Measurements from ENCODE around the gene LRCH1. TPM values are rescaled to one million over a fixed set of nuclear protein-coding genes. Genes with fewer than 3 reads are reported as not detected.

The LRCH1 gene
- total RNA-seq, 1 experiment from 2014 or later, result 10.5 TPM

DNA sequence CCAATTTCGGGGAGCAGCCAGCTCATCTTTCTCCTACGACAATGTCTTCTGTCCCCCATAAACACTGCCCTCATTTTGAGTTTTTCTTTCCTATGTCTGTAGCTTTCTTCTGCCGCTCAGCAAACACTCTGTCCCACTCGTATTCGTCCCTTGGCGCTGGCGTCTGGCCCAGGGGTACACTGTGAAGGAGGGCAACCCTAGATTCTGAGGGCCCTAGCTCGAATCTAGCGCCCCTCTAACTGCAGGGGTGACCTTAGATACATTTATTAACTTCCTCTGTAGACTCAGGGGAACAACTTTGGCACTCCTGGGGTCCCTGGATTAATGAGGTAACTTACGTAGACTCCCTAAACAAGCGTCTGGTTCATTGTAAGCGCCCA lies 677 bp upstream of the LRCH1 start:
- Histone ChIP-seq H3K36me3 (ENCODE audit: low read depth) (no peaks in the 10 kb centered on the region), H3K4me1 (replicated peaks; ENCODE audit: insufficient read depth) (peaks cover 23% of the 10 kb centered on the region), H3K4me3 (peak overlapping the region; percentile 89), H3K9me3 (ENCODE audit: insufficient read depth, low read depth) (no peaks in the 10 kb centered on the region), H3K9me2 (ENCODE audit: insufficient read depth) (no peaks in the 10 kb centered on the region), H3K4me2 (peak overlapping the region; percentile 82), H3K79me2 (ENCODE audit: low read depth) (peaks cover 40% of the 10 kb centered on the region), H2AFZ (peak overlapping the region; percentile 97), H4K20me1 (ENCODE audit: insufficient read depth) (no peaks in the 10 kb centered on the region), H3K27ac (no peak overlapping the region), H3F3A (ENCODE audit: insufficient read depth, low read depth) (no peaks in the 10 kb centered on the region), H3K27me3 (ENCODE audit: insufficient read depth, low read depth) (no peaks in the 10 kb centered on the region)
- no TSS peak for BruUV-seq (replicated peaks)
- CTCF ChIA-PET, result interaction anchor here (0.6 to 1.7 kb wide), 5 partner anchors 10 to 346 kb away, joined by 5 to 14 read pairs (median 10); no protein-coding TSS in a partner anchor
- TF ChIP-seq, protein P1, sequence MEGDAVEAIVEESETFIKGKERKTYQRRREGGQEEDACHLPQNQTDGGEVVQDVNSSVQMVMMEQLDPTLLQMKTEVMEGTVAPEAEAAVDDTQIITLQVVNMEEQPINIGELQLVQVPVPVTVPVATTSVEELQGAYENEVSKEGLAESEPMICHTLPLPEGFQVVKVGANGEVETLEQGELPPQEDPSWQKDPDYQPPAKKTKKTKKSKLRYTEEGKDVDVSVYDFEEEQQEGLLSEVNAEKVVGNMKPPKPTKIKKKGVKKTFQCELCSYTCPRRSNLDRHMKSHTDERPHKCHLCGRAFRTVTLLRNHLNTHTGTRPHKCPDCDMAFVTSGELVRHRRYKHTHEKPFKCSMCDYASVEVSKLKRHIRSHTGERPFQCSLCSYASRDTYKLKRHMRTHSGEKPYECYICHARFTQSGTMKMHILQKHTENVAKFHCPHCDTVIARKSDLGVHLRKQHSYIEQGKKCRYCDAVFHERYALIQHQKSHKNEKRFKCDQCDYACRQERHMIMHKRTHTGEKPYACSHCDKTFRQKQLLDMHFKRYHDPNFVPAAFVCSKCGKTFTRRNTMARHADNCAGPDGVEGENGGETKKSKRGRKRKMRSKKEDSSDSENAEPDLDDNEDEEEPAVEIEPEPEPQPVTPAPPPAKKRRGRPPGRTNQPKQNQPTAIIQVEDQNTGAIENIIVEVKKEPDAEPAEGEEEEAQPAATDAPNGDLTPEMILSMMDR (conservative IDR thresholded peaks at IDR 0.05), result no peak
- TF ChIP-seq EZH2 (IDR thresholded peaks at IDR 0.05; ENCODE audit: low read depth), result no peak
- DNase-seq, result no peak
- POLR2A ChIA-PET (ENCODE audit: unreplicated experiment), result no interaction called here
- intact Hi-C loops (cut with micrococcal nuclease; ENCODE audit: unreplicated experiment), result loop anchor here (5.0 to 10.0 kb wide), 3 partner anchors 105 to 243 kb away; partner anchors contain the start of gene ESD

DNA sequence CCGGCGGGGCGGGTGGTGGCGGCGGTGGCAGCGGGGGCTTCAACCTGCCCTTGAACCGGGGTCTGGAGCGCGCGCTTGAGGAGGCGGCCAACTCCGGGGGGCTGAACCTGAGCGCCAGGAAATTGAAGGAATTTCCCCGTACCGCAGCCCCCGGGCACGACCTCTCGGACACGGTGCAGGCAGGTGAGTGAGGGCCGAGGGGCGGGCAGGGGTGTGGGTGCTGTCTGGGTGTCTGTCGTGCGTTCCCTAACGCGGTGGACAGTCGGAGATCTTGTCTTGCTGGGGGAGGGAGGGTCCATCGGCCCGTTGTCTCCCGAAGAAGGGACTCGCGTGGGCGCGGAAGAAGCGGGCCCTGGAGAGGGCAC lies 533 bp downstream of the LRCH1 start:
- TF ChIP-seq EZH2 (IDR thresholded peaks at IDR 0.05; ENCODE audit: low read depth), result no peak
- TF ChIP-seq, protein P1 (conservative IDR thresholded peaks at IDR 0.05), result no peak
- Histone ChIP-seq H3F3A (ENCODE audit: insufficient read depth, low read depth) (no peaks in the 10 kb centered on the region), H4K20me1 (ENCODE audit: insufficient read depth) (no peaks in the 10 kb centered on the region), H3K9me3 (ENCODE audit: insufficient read depth, low read depth) (no peaks in the 10 kb centered on the region), H3K4me1 (replicated peaks; ENCODE audit: insufficient read depth) (peaks cover 23% of the 10 kb centered on the region), H3K36me3 (ENCODE audit: low read depth) (no peaks in the 10 kb centered on the region), H3K4me3 (peak overlapping the region; percentile 89), H2AFZ (peak overlapping the region; percentile 96), H3K4me2 (peak overlapping the region; percentile 82), H3K79me2 (ENCODE audit: low read depth) (peaks cover 51% of the 10 kb centered on the region), H3K27me3 (ENCODE audit: insufficient read depth, low read depth) (no peaks in the 10 kb centered on the region), H3K27ac (0 out of 2 replicates have a peak overlapping the region, but pooled peaks have one; percentile 30), H3K9me2 (ENCODE audit: insufficient read depth) (no peaks in the 10 kb centered on the region)
- intact Hi-C loops (cut with micrococcal nuclease; ENCODE audit: unreplicated experiment), result loop anchor here (5.0 to 10.0 kb wide), 3 partner anchors 104 to 241 kb away; partner anchors contain the start of gene ESD
- no peak for DNase-seq
- CTCF ChIA-PET, result no interaction called here
- POLR2A ChIA-PET (ENCODE audit: unreplicated experiment), result no interaction called here
- BruUV-seq (replicated peaks), result no TSS peak

DNA sequence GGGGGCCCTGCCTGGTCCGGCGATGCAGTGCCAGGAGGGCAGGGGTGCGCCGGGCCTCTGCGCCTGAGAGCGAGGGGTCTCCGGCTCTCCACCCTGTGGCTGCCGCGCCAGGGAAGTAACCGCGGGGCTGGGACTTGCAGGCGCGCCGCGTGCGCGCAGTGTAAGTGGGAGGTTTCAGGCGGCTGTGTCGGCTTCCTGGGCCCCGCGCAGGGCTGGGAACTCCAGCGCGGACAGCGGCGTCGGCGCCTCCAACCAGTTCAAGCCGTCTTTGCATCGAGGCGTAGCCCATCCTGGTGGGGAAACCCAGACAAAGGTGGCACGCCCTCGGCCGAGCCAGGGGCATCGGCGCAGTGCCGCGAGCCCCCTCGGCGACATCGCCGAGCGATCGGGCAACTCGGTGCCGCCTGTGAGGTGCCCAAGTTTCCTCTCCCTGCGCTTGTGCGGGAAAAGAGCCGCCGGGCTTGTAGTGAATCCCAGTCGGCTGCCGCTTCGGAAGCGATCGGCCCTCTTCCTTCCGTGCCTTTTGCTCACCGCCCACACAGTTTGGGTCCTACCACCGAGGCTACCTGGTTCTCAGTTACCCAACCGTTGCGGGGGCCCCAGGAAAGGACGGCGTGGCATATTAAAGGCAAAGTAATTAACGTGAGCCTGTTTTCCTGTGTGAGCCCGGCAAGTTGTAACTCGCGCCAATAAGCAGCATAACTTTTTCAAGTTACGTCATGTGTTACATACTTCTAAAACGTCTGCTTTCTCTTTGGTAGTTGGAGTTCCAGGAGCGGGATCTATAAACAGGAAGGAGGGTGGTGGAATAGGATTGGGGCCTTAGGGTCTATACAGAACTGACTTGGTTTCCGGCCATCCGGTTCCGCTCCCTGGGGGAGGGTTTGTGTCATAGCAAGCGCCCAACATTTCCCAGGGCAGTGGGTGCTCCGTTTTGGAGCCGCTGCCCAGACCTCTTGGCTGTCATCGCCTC lies 1.2 kb downstream of the LRCH1 start:
- TF ChIP-seq, protein P1 (conservative IDR thresholded peaks at IDR 0.05), result peak; percentile 33; the same call in 1 of the 2 replicates
- no peak for TF ChIP-seq EZH2 (IDR thresholded peaks at IDR 0.05; ENCODE audit: low read depth)
- Histone ChIP-seq H3K27ac (peak overlapping the region; percentile 30), H3K4me1 (replicated peaks; ENCODE audit: insufficient read depth) (peaks cover 23% of the 10 kb centered on the region), H3K9me3 (ENCODE audit: insufficient read depth, low read depth) (no peaks in the 10 kb centered on the region), H4K20me1 (ENCODE audit: insufficient read depth) (peaks cover 4% of the 10 kb centered on the region; the same call in 1 of the 2 replicates), H3K27me3 (ENCODE audit: insufficient read depth, low read depth) (no peaks in the 10 kb centered on the region), H2AFZ (peak overlapping the region; percentile 96), H3K4me3 (peak overlapping the region; percentile 89), H3K36me3 (ENCODE audit: low read depth) (no peaks in the 10 kb centered on the region), H3K4me2 (peak overlapping the region; percentile 82), H3F3A (ENCODE audit: insufficient read depth, low read depth) (no peaks in the 10 kb centered on the region), H3K9me2 (ENCODE audit: insufficient read depth) (no peaks in the 10 kb centered on the region), H3K79me2 (ENCODE audit: low read depth) (peaks cover 55% of the 10 kb centered on the region)
- ChIA-PET CTCF (no interaction called here), POLR2A (ENCODE audit: unreplicated experiment) (no interaction called here)
- intact Hi-C loops (cut with micrococcal nuclease; ENCODE audit: unreplicated experiment), result loop anchor here (2.0 to 10.0 kb wide), 4 partner anchors 41 to 241 kb away; partner anchors contain the start of gene ESD
- BruUV-seq (replicated peaks), result TSS peak; percentile 89
- DNase-seq, result peak; percentile 49 to 63

All from PC-9 (cell line).